Effector memory CD8-positive, alpha-beta T cell (primary cell): Measurements from ENCODE around the gene UBASH3A.
A peak's percentile ranks its signal among the peaks of the same experiment; 100 is the strongest.

Source experiments
- ATAC-seq: fragments of 150-1000 bp; cut with Tn5 transposase; replicated peaks from 2 replicates; pipeline ENCODE4 v1.10.0; 2021; ENCODE audit warnings: mild to moderate bottlenecking, moderate library complexity
- DNase-seq, 3 experiments: peaks; one replicate each; pipeline ENCODE4 v3.0.0; 2021
- H3K27ac Mint-ChIP-seq, 2 donors: one replicate each; pipeline ENCODE4 v1.8.0; 2022; ENCODE audit warnings: mild to moderate bottlenecking in 2 of 2, mixed read lengths in 2 of 2, moderate library complexity in 2 of 2
- H3K27me3 Mint-ChIP-seq, 2 donors: one replicate each; pipeline ENCODE4 v1.8.0; 2022; ENCODE audit warnings: mixed read lengths in 2 of 2
- H3K36me3 Mint-ChIP-seq: one replicate; pipeline ENCODE4 v1.8.0; 2022; ENCODE audit warnings: mild to moderate bottlenecking, moderate library complexity, mixed read lengths; ENCODE audit not compliant: insufficient read depth
- H3K4me1 Mint-ChIP-seq, 2 donors: one replicate each; pipeline ENCODE4 v1.8.0; 2022; ENCODE audit warnings: low read depth in 2 of 2, mixed read lengths in 2 of 2
- H3K4me3 Mint-ChIP-seq, 2 donors: one replicate each; pipeline ENCODE4 v1.8.0; 2022; ENCODE audit warnings: mild to moderate bottlenecking in 2 of 2, mixed read lengths in 2 of 2, moderate library complexity in 2 of 2
- H3K9me3 Mint-ChIP-seq, 2 donors: one replicate each; pipeline ENCODE4 v1.8.0; 2022; ENCODE audit warnings: mixed read lengths in 2 of 2

Gene UBASH3A

GRCh38 chr21:42424914-42425541, 21.3 kb downstream of the UBASH3A start:
- Mint-ChIP-seq H3K9me3 (no peaks in the 10 kb centered on the region), H3K36me3 (peaks cover 65% of the 10 kb centered on the region), H3K4me1 (peaks cover 65 to 68% of the 10 kb centered on the region in 2 donors), H3K27me3 (no peaks in the 10 kb centered on the region), H3K27ac (peak overlapping the region; percentile 64 to 91), H3K4me3 (peak overlapping the region; percentile 80 to 85)
- ATAC-seq (peak; percentile 85), DNase-seq (peak; percentile 80 to 86 (median 82))

- no peaks in the 10 kb centered on the region for H3K9me3 Mint-ChIP-seq
- DNase-seq: no peak
- H3K27ac Mint-ChIP-seq: peak overlapping the region; percentile 64 to 91
- H3K27me3 Mint-ChIP-seq: no peaks in the 10 kb centered on the region
- peaks cover 62 to 64% of the 10 kb centered on the region in 2 donors for H3K4me1 Mint-ChIP-seq
- peak; percentile 22 for ATAC-seq
- peaks cover 63% of the 10 kb centered on the region for H3K36me3 Mint-ChIP-seq
- peak overlapping the region; percentile 80 to 85 for H3K4me3 Mint-ChIP-seq
Observed at GRCh38 chr21:42425591-42425990, 21.9 kb downstream of the UBASH3A start.

- peak overlapping the region in 1 of 2 donors; percentile 35 for H3K27ac Mint-ChIP-seq
Observed at GRCh38 chr21:42426424-42426823, 22.7 kb downstream of the UBASH3A start.

GRCh38 chr21:42426876-42427480, 23.3 kb downstream of the UBASH3A start:
- Mint-ChIP-seq H3K27ac (peak overlapping the region; percentile 35 to 76), H3K4me3 (peak overlapping the region; percentile 41 to 52), H3K4me1 (peaks cover 50 to 51% of the 10 kb centered on the region in 2 donors), H3K27me3 (no peaks in the 10 kb centered on the region), H3K36me3 (peaks cover 54% of the 10 kb centered on the region), H3K9me3 (no peaks in the 10 kb centered on the region)
- DNase-seq (no peak), ATAC-seq (no peak)

More at GRCh38 chr21:42426424-42426823, 22.7 kb downstream of the UBASH3A start:
- H3K9me3 Mint-ChIP-seq: no peaks in the 10 kb centered on the region
- H3K4me3 Mint-ChIP-seq: peak overlapping the region; percentile 41 to 52
- H3K4me1 Mint-ChIP-seq: peaks cover 54 to 56% of the 10 kb centered on the region in 2 donors
- DNase-seq: no peak
- H3K27me3 Mint-ChIP-seq: no peaks in the 10 kb centered on the region
- peaks cover 55% of the 10 kb centered on the region for H3K36me3 Mint-ChIP-seq
- no peak for ATAC-seq

- Mint-ChIP-seq H3K4me3 (no peak overlapping the region), H3K9me3 (no peaks in the 10 kb centered on the region), H3K4me1 (peaks cover 45 to 47% of the 10 kb centered on the region in 2 donors), H3K36me3 (peaks cover 56% of the 10 kb centered on the region), H3K27me3 (no peaks in the 10 kb centered on the region), H3K27ac (peak overlapping the region in 1 of 2 donors; percentile 76)
- DNase-seq (no peak), ATAC-seq (no peak)
Observed at GRCh38 chr21:42427809-42428419, 24.2 kb downstream of the UBASH3A start.

- no peak overlapping the region for H3K4me3 Mint-ChIP-seq
- peaks cover 34 to 37% of the 10 kb centered on the region in 2 donors for H3K4me1 Mint-ChIP-seq
- H3K27me3 Mint-ChIP-seq: no peaks in the 10 kb centered on the region
- peaks cover 56% of the 10 kb centered on the region for H3K36me3 Mint-ChIP-seq
- H3K27ac Mint-ChIP-seq: peak overlapping the region in 1 of 2 donors; percentile 35
- ATAC-seq (no peak), DNase-seq (no peak)
- no peaks in the 10 kb centered on the region for H3K9me3 Mint-ChIP-seq
Observed at GRCh38 chr21:42429021-42429420, 25.3 kb downstream of the UBASH3A start.

- no peak overlapping the region for H3K27ac Mint-ChIP-seq
- ATAC-seq (no peak), DNase-seq (no peak)
- H3K27me3 Mint-ChIP-seq: no peaks in the 10 kb centered on the region
- no peaks in the 10 kb centered on the region for H3K9me3 Mint-ChIP-seq
- H3K4me3 Mint-ChIP-seq: no peak overlapping the region
- H3K36me3 Mint-ChIP-seq: peaks cover 57% of the 10 kb centered on the region
- peaks cover 31 to 35% of the 10 kb centered on the region in 2 donors for H3K4me1 Mint-ChIP-seq
Observed at GRCh38 chr21:42429856-42430255, 26.2 kb downstream of the UBASH3A start.

GRCh38 chr21:42430521-42430920, 26.8 kb downstream of the UBASH3A start:
- Mint-ChIP-seq H3K4me1 (peaks cover 29 to 31% of the 10 kb centered on the region in 2 donors), H3K36me3 (peaks cover 56% of the 10 kb centered on the region), H3K27me3 (no peaks in the 10 kb centered on the region), H3K27ac (no peak overlapping the region), H3K9me3 (no peaks in the 10 kb centered on the region), H3K4me3 (no peak overlapping the region)
- DNase-seq (no peak), ATAC-seq (no peak)

GRCh38 chr21:42431196-42431595, 27.5 kb downstream of the UBASH3A start:
- DNase-seq (no peak), ATAC-seq (no peak)
- H3K27ac Mint-ChIP-seq: peak overlapping the region in 1 of 2 donors; percentile 49
- H3K36me3 Mint-ChIP-seq: peaks cover 60% of the 10 kb centered on the region
- no peak overlapping the region for H3K4me3 Mint-ChIP-seq
- peaks cover 27 to 30% of the 10 kb centered on the region in 2 donors for H3K4me1 Mint-ChIP-seq
- H3K9me3 Mint-ChIP-seq: no peaks in the 10 kb centered on the region
- H3K27me3 Mint-ChIP-seq: no peaks in the 10 kb centered on the region

GRCh38 chr21:42432695-42433094, 29.0 kb downstream of the UBASH3A start:
- peaks cover 62% of the 10 kb centered on the region for H3K36me3 Mint-ChIP-seq
- H3K4me3 Mint-ChIP-seq: no peak overlapping the region
- no peaks in the 10 kb centered on the region for H3K9me3 Mint-ChIP-seq
- peaks cover 17 to 20% of the 10 kb centered on the region in 2 donors for H3K4me1 Mint-ChIP-seq
- no peaks in the 10 kb centered on the region for H3K27me3 Mint-ChIP-seq
- DNase-seq (no peak), ATAC-seq (no peak)
- H3K27ac Mint-ChIP-seq: peak overlapping the region; percentile 42 to 86

- ATAC-seq (no peak), DNase-seq (no peak)
- peak overlapping the region; percentile 42 to 81 for H3K27ac Mint-ChIP-seq
- H3K9me3 Mint-ChIP-seq: no peaks in the 10 kb centered on the region
- no peak overlapping the region for H3K4me3 Mint-ChIP-seq
- H3K27me3 Mint-ChIP-seq: no peaks in the 10 kb centered on the region
- H3K4me1 Mint-ChIP-seq: peaks cover 27 to 32% of the 10 kb centered on the region in 2 donors
- H3K36me3 Mint-ChIP-seq: peaks cover 70% of the 10 kb centered on the region
Observed at GRCh38 chr21:42433946-42434551, 30.3 kb downstream of the UBASH3A start.

- Mint-ChIP-seq H3K27ac (peak overlapping the region; percentile 42 to 81), H3K4me3 (no peak overlapping the region), H3K36me3 (peaks cover 76% of the 10 kb centered on the region), H3K27me3 (no peaks in the 10 kb centered on the region), H3K9me3 (no peaks in the 10 kb centered on the region), H3K4me1 (peaks cover 35 to 40% of the 10 kb centered on the region in 2 donors)
- ATAC-seq (no peak), DNase-seq (no peak)
Observed at GRCh38 chr21:42434884-42435283, 31.2 kb downstream of the UBASH3A start.

GRCh38 chr21:42435401-42435800, 31.7 kb downstream of the UBASH3A start:
- no peak for DNase-seq
- Mint-ChIP-seq H3K9me3 (no peaks in the 10 kb centered on the region), H3K27me3 (no peaks in the 10 kb centered on the region), H3K27ac (peak overlapping the region in 1 of 2 donors; percentile 81), H3K36me3 (peaks cover 79% of the 10 kb centered on the region), H3K4me3 (no peak overlapping the region), H3K4me1 (peaks cover 39 to 44% of the 10 kb centered on the region in 2 donors)
- no peak for ATAC-seq
